GM06990 (cell line): ENCODE data around the gene RPL35.
"Not testable (repeated sequence)": the region's sequence is repeated elsewhere in the genome, so short reads cannot be mapped to it uniquely, and the experiment has no call there.

Source experiments
- DNase-seq: peaks from one replicate; pipeline ENCODE4 v3.0.0-alpha.2; 2011; ENCODE audit not compliant: insufficient read length; ENCODE audit errors: extremely low read depth
- H3K27me3 ChIP-seq: replicated peaks from 2 replicates; pipeline ENCODE4 v1.6.0; 2011; ENCODE audit warnings: low read length; ENCODE audit not compliant: control insufficient read depth, insufficient read depth
- H3K36me3 ChIP-seq: 2 replicates; pipeline ENCODE4 v1.5.1; 2011; ENCODE audit warnings: low read length; ENCODE audit not compliant: control insufficient read depth, insufficient read depth
- H3K4me3 ChIP-seq: replicated peaks from 2 replicates; pipeline ENCODE4 v1.5.1; 2011; ENCODE audit warnings: low read depth, mild to moderate bottlenecking, control low read depth, low read length
- TF ChIP-seq, protein P1 (sequence below): IDR thresholded peaks from 2 replicates; pipeline ENCODE4 v1.5.1; 2011; ENCODE audit warnings: low read length, control low read depth, mild to moderate bottlenecking, inconsistent platforms; ENCODE audit not compliant: insufficient read depth, poor library complexity, severe bottlenecking

RPL35 gene

GRCh38 chr9:124849801-124850200, 12.0 kb downstream of the RPL35 start:
- DNase-seq, result no peak
- no peak overlapping the region for H3K4me3 ChIP-seq
- TF ChIP-seq, protein P1, sequence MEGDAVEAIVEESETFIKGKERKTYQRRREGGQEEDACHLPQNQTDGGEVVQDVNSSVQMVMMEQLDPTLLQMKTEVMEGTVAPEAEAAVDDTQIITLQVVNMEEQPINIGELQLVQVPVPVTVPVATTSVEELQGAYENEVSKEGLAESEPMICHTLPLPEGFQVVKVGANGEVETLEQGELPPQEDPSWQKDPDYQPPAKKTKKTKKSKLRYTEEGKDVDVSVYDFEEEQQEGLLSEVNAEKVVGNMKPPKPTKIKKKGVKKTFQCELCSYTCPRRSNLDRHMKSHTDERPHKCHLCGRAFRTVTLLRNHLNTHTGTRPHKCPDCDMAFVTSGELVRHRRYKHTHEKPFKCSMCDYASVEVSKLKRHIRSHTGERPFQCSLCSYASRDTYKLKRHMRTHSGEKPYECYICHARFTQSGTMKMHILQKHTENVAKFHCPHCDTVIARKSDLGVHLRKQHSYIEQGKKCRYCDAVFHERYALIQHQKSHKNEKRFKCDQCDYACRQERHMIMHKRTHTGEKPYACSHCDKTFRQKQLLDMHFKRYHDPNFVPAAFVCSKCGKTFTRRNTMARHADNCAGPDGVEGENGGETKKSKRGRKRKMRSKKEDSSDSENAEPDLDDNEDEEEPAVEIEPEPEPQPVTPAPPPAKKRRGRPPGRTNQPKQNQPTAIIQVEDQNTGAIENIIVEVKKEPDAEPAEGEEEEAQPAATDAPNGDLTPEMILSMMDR, result no peak

DNA sequence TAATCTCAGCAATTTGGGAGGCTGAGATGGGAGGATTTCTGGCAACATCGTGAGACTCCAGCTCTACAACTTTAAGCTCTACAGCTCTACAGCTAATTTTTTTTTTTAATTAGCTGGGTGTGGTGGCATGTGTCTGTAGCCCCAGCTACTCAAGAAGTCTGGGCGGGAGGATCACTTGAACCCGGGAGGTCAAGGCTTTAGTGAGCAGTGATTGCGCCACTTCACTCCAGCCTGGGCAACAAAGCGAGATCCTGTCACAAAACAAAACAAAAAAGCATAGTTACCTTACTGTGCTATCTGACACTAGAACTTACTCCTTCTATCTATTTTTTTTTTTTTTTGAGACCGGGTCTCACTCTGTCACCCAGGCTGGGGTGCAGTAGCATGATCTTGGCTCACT, 14.8 kb downstream of the RPL35 start:
- Histone ChIP-seq H3K4me3 (no peak overlapping the region), H3K36me3 (no peaks in the 10 kb centered on the region), H3K27me3 (no peaks in the 10 kb centered on the region)
- no peak for DNase-seq
- TF ChIP-seq, protein P1, result no peak

More at GRCh38 chr9:124849801-124850200, 12.0 kb downstream of the RPL35 start:
- H3K27me3 ChIP-seq, result no peaks in the 10 kb centered on the region
- no peaks in the 10 kb centered on the region for H3K36me3 ChIP-seq

GRCh38 chr9:124846467-124846866, 15.3 kb downstream of the RPL35 start:
- H3K4me3 ChIP-seq, H3K36me3 ChIP-seq, H3K27me3 ChIP-seq, DNase-seq: not testable (repeated sequence)

DNA sequence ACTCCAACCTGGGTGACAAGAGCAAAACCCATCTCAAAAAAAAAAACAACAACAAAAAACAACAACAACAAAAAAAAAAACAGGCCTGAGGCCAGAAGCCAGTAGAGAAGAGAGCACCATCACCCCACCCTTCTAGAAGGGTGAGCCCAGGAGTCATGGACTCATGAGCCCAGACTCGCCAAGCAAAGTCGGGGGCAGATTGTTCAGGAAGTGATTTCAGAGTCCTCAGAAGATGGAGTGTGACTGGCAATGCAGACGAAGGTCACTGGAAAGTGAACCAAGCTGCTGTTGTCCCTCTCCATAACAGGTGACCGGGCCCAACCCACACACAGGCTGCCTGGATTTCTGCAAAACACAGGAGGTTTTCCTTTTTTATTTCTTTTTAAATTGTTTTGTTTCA, 17.5 kb downstream of the RPL35 start:
- no peak overlapping the region for H3K4me3 ChIP-seq
- TF ChIP-seq, protein P1, result no peak
- no peaks in the 10 kb centered on the region for H3K27me3 ChIP-seq
- DNase-seq, result no peak
- no peaks in the 10 kb centered on the region for H3K36me3 ChIP-seq

DNA sequence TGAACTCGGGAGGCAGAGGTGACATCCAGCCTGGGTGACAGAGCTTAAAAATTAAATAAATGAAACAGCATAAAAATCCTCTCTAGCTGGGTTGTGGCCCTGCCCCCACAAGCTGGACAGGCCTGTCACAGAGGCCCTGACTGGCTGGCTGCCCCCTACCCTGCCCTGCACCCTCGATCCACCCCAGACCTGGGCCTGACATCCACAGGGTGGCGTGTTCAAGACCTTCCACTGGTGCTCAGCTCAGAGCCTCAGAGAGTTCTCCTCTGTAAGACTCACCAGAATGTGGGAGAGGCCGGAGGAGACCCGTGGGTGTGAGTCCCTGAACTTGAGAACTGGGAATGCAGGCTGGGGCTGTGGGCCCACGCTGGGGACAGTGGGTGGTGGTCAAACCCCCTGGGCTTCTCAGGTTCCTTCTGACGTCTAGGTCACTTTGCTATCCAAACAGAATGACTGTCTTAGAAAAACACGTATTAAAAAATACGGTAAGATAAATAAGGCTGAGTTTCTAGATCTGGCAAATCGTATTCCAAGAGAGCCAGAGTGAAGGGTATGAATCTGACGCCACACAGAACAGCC, 18.2 kb downstream of the RPL35 start:
- Histone ChIP-seq H3K27me3 (no peaks in the 10 kb centered on the region), H3K4me3 (no peak overlapping the region), H3K36me3 (no peaks in the 10 kb centered on the region)
- TF ChIP-seq, protein P1, result no peak
- DNase-seq, result no peak

DNA sequence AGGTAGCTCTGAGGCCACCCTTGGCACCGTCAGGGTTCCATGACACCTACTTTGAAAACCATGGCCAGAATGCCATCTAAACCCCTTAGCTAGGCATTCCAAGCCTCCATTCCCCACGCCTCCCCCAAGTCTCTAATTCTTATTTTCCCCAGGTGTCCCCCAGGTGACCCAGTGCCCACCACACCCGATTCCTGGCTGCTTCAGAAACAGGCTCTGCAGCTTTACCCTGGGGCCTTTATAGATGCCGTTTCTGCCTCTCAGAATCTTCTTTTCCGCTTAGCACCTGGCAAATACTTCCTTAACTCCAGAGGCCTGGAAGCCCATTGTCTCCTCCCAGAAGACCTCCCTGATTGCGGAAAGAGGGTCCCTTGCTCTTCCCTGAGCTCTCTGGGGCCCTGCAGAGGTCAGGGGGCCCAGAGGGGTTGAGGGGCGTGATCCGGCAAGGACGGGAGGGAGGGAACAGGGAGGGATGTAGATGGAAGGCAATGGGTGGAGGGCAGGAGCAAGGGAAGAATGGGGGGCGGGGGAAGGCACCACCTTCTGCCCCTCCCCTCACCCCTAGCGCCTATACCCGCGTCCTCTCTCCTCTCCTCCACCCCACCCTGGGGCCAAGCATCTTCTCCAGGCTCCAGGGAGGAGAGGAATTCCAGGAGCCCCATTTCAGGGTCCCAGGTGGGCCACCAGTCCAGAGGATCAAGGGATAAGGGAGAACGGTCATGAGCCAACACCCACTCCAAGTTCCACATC, 20.5 kb downstream of the RPL35 start:
- Histone ChIP-seq H3K36me3 (no peaks in the 10 kb centered on the region), H3K4me3 (no peak overlapping the region), H3K27me3 (no peaks in the 10 kb centered on the region)
- TF ChIP-seq, protein P1, result no peak
- DNase-seq, result no peak
